GM10248 (cell line): Measurements from ENCODE around the gene OR51S1.

ENCODE experiments used
- CTCF ChIA-PET: fragments of 300-600 bp; sonication (Branson Sonifier 250); formaldehyde crosslinking; extraction: SDS; loops from one replicate; lab custom pipeline; 2021; ENCODE audit warnings: antibody characterized with exemption; lab: Yijun Ruan, JAX
- POLR2A ChIA-PET: fragments of 350-650 bp; sonication (Branson Sonifier 250); formaldehyde crosslinking; extraction: SDS; loops from one replicate; lab custom pipeline; 2020; ENCODE audit warnings: antibody characterized with exemption; lab: Yijun Ruan, JAX
- DNase-seq: peaks from one replicate; pipeline ENCODE4 v3.0.0; 2012; ENCODE audit errors: extremely low spot score
- CTCF ChIP-seq: IDR thresholded peaks from 2 replicates; pipeline ENCODE4 v1.5.1; 2012; ENCODE audit warnings: mild to moderate bottlenecking, low read depth; ENCODE audit errors: extremely low read depth, missing control alignments, control extremely low read depth

OR51S1 gene

GRCh38 chr11:4851033-4851432 lies 2.0 kb upstream of the OR51S1 start:
- ChIA-PET CTCF (no interaction called here), POLR2A (no interaction called here)
- no peak for DNase-seq
- no peak for TF ChIP-seq CTCF

GRCh38 chr11:4839851-4840549 lies 9.0 kb downstream of the OR51S1 start:
- DNase-seq, result no peak
- ChIA-PET POLR2A (no interaction called here), CTCF (no interaction called here)
- TF ChIP-seq CTCF, result no peak

- POLR2A ChIA-PET, result no interaction called here
- DNase-seq, result no peak
- CTCF ChIA-PET, result interaction anchor here (1.1 to 2.0 kb wide), 2 partner anchors 15 to 24 kb away, joined by 3 to 5 read pairs; no protein-coding TSS in a partner anchor
- no peak for TF ChIP-seq CTCF
Measured at GRCh38 chr11:4830909-4831308, 18.1 kb downstream of the OR51S1 start.

GRCh38 chr11:4830346-4830745 lies 18.7 kb downstream of the OR51S1 start:
- POLR2A ChIA-PET, result no interaction called here
- DNase-seq, result no peak
- CTCF ChIA-PET, result interaction anchor here (0.9 to 2.0 kb wide), 2 partner anchors 15 to 194 kb away, joined by 5 to 6 read pairs; partner anchors contain the start of gene OR51D1
- TF ChIP-seq CTCF, result no peak

- no peak for DNase-seq
- ChIA-PET POLR2A (no interaction called here), CTCF (interaction anchor here (1.0 to 2.4 kb wide), 3 partner anchors 16 to 639 kb away, joined by 3 to 11 read pairs (median 4); partner anchors contain the start of gene OR51D1)
- no peak for TF ChIP-seq CTCF
Measured at GRCh38 chr11:4826425-4826824, 22.6 kb downstream of the OR51S1 start.

GRCh38 chr11:4825132-4825531 lies 23.9 kb downstream of the OR51S1 start:
- POLR2A ChIA-PET, result no interaction called here
- TF ChIP-seq CTCF, result no peak
- no peak for DNase-seq
- CTCF ChIA-PET, result interaction anchor here (1.2 to 2.4 kb wide), 2 partner anchors 188 to 637 kb away, joined by 4 to 11 read pairs; partner anchors contain the start of gene OR51D1
